Stimulated activated CD4-positive, alpha-beta T cell treated with anti-CD3 and anti-CD28 coated beads, Interleukin-1b, Interleukin-23, amount 100 ng/mL, for 4 hours (primary cell): Measurements from ENCODE around the gene TAS2R50.

Source experiments
- DNase-seq, 2 donors: peaks; one replicate each; pipeline ENCODE4 v3.0.0-alpha.2; 2020; ENCODE audit warnings: low read depth in 2 of 2

TAS2R50 gene

GRCh38 chr12:10952645-10953044 lies 34.1 kb downstream of the TAS2R50 start:
- no peak for DNase-seq

- DNase-seq, result no peak
Measured at GRCh38 chr12:10943167-10943566, 43.5 kb downstream of the TAS2R50 start.

DNA sequence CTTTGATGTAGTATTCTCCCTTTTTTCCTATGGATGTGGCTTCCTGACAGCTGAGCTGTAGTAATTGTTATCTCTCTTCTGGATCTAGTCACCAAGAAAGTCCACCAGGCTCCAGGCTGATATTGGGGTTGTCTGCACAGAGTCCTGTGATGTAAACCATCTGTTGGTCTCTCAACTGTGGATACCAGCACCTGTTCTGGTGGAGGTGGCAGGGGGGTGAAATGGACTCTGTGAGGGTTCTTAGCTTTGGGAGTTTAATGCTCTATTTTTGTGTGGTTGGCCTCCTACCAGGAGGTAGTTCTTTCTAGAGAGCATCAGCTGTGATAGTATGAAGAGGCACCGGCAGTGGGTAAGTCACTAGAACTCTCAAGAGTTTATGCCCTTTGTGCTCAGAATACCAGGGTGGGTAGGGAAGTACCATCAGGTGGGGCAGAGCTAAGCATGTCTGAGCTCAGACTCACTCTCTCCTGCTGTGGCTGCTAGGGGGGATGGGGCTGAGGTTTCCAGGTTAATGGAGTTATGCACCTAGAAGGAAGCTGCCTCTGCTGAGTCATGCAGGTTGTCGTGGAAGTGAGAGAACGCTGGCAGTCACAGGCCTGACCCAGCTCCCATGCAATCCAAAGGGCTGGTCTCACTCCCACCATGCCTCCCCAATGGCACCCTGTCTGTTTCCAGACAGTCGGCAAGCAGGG lies 44.6 kb downstream of the TAS2R50 start:
- no peak for DNase-seq

DNA sequence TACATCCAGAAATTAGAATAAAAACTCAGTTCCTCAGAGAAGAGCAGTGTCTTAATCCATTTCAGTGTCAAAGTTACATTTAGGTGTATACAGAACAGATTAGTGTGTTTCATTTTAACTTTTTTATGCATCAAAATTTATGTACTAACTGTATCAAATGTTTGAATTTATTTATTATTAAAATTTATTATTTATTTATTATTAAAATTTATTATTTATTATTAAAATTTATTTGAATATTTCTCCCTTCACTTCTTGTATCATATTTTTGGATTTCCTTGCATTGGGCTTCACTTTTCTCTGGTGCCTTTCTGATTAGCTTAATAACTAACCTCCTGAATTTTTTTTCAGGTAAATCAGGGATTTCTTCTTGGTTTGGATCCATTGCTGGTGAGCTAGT lies 45.3 kb downstream of the TAS2R50 start:
- DNase-seq, result no peak

- no peak for DNase-seq
Measured at GRCh38 chr12:10940389-10940788, 46.3 kb downstream of the TAS2R50 start.

GRCh38 chr12:10939163-10939562 lies 47.5 kb downstream of the TAS2R50 start, which contains the start of gene TAS2R14:
Gene TAS2R14 (minus strand): TSS chr12:10939263. CDS start chr12:10939207, 56 bp downstream.
- no peak for DNase-seq

- DNase-seq, result no peak
Measured at GRCh38 chr12:10936506-10936905, 50.2 kb downstream of the TAS2R50 start.
